HepG2 (cell line): ENCODE measurements around the gene SPRTN. TPM values are rescaled to one million over a fixed set of nuclear protein-coding genes. Genes with fewer than 3 reads are reported as not detected.

Experiments
- ATAC-seq: fragments of 200-7000 bp; cut with Tn5 transposase; 3 replicates; pipeline ENCODE4 v1.9.1; 2020; ENCODE audit warnings: mild to moderate bottlenecking, moderate library complexity
- BruUV-seq: library from RNA; stranded (reverse); fragments of 400-500 nt; replicated peaks from 2 replicates; lab custom pipeline; 2021; lab: Mats Ljungman, UMichigan
- CTCF ChIA-PET: fragments of 300-600 bp; formaldehyde crosslinking; extraction: SDS; loops from one replicate; lab custom pipeline; 2021; ENCODE audit warnings: low total read pairs, inconsistent platforms, low intra/inter-chr PET ratio; lab: Yijun Ruan, JAX
- POLR2A ChIA-PET: fragments of 350-600 bp; sonication (Branson Sonifier 250); formaldehyde crosslinking; loops from one replicate; lab custom pipeline; 2020; ENCODE audit warnings: antibody characterized with exemption, inconsistent platforms; lab: Yijun Ruan, JAX
- DNase-seq: peaks from one replicate; pipeline ENCODE4 v3.0.0-alpha.2; 2015; ENCODE audit warnings: low spot score
- FAIRE-seq: peaks from 3 replicates; lab custom pipeline; 2011; peaks lifted over from hg19 to GRCh38; lab: Jason Lieb, UNC
- H2AFZ ChIP-seq: one replicate; pipeline ENCODE4 v1.6.1; 2011; ENCODE audit warnings: low read length, inconsistent platforms
- H3K27ac ChIP-seq: fragments of 300-600 bp; 3 replicates; pipeline ENCODE4 v1.8.0; 2011; ENCODE audit warnings: mixed run types, mild to moderate bottlenecking, mixed read lengths, low read length, inconsistent platforms; ENCODE audit not compliant: insufficient read depth; ENCODE audit errors: extremely low read length
- H3K27me3 ChIP-seq, 2 experiments: fragments of 200-600 bp in 1 of 2; 2 replicates in 1 of 2; 3 replicates in 1 of 2; pipeline versions ENCODE4 v1.6.0 to v1.8.0; 2011; ENCODE audit warnings: low read length in 2 of 2, mild to moderate bottlenecking in 2 of 2, moderate library complexity in 2 of 2, inconsistent platforms in 1 of 2; ENCODE audit not compliant: insufficient read depth in 2 of 2, control insufficient read depth in 1 of 2
- H3K36me3 ChIP-seq, 2 experiments: fragments of 200-600 bp in 1 of 2; replicated peaks in 1 of 2; 2 replicates in 1 of 2; 3 replicates in 1 of 2; pipeline versions ENCODE4 v1.5.1 to v1.8.0; 2011; ENCODE audit warnings: low read length in 2 of 2, inconsistent platforms in 1 of 2; ENCODE audit not compliant: insufficient read depth in 2 of 2, control insufficient read depth in 1 of 2
- H3K4me1 ChIP-seq: 2 replicates; pipeline ENCODE4 v1.5.1; 2012; ENCODE audit warnings: low read length, inconsistent platforms; ENCODE audit not compliant: insufficient read depth
- H3K4me2 ChIP-seq: 2 replicates; pipeline ENCODE4 v1.6.0; 2011; ENCODE audit warnings: low read depth, low read length, inconsistent platforms
- H3K4me3 ChIP-seq, 3 experiments: fragments of 200-600 bp in 1 of 3; sonication (generic), shearing (Covaris generic) in 1 of 3; replicated peaks in 1 of 3; 2 replicates each; pipeline ENCODE4 v1.5.1; 2011 to 2016; ENCODE audit warnings: low read length in 3 of 3, inconsistent platforms in 2 of 3, low read depth in 2 of 3, mild to moderate bottlenecking in 2 of 3, control low read depth in 1 of 3, mixed read lengths in 1 of 3; ENCODE audit not compliant: insufficient read depth in 1 of 3
- H3K79me2 ChIP-seq: one replicate; pipeline ENCODE4 v1.6.1; 2011; ENCODE audit warnings: low read length, inconsistent platforms; ENCODE audit not compliant: insufficient read depth
- H3K9ac ChIP-seq: 2 replicates; pipeline ENCODE4 v1.6.0; 2011; ENCODE audit warnings: mild to moderate bottlenecking, low read depth, low read length, inconsistent platforms; ENCODE audit not compliant: insufficient read depth
- H3K9me3 ChIP-seq: 2 replicates; pipeline ENCODE4 v1.5.1; 2012; ENCODE audit warnings: mild to moderate bottlenecking, low read length
- H4K20me1 ChIP-seq: 2 replicates; pipeline ENCODE4 v1.6.0; 2011; ENCODE audit warnings: inconsistent platforms, mild to moderate bottlenecking, low read length, moderate library complexity; ENCODE audit not compliant: insufficient read depth
- CCAR2 ChIP-seq: fragments of 200-400 bp; formaldehyde crosslinking; optimal IDR thresholded peaks from 2 replicates; pipeline ENCODE3; 2018; ENCODE audit warnings: low read depth, mild to moderate bottlenecking, low read length, moderate library complexity
- ELF3 ChIP-seq: IDR thresholded peaks from 2 replicates; pipeline ENCODE4 v1.6.1; 2016; ENCODE audit warnings: missing genetic modification reagents, missing compliant biosample characterization
- FOXA3 ChIP-seq: IDR thresholded peaks from 2 replicates; pipeline ENCODE4 v1.6.1; 2016; ENCODE audit warnings: missing genetic modification reagents, missing compliant biosample characterization
- GATAD2A ChIP-seq: IDR thresholded peaks from 2 replicates; pipeline ENCODE4 v1.6.1; 2016
- RFX1 ChIP-seq: fragments of 450-650 bp; IDR thresholded peaks from 2 replicates; pipeline ENCODE4 v1.6.1; 2017
- SALL1 ChIP-seq: sonication (generic); formaldehyde crosslinking; IDR thresholded peaks from 2 replicates; pipeline ENCODE4 v1.8.0; 2022; ENCODE audit warnings: mild to moderate bottlenecking, missing genetic modification reagents
- SOX5 ChIP-seq: IDR thresholded peaks from 2 replicates; pipeline ENCODE4 v1.6.1; 2016; ENCODE audit warnings: borderline replicate concordance
- TEAD3 ChIP-seq: optimal IDR thresholded peaks from 2 replicates; pipeline ENCODE3; 2016; ENCODE audit warnings: borderline replicate concordance
- ZKSCAN8 ChIP-seq: IDR thresholded peaks from 2 replicates; pipeline ENCODE4 v1.6.1; 2016; ENCODE audit warnings: borderline replicate concordance, missing genetic modification reagents, missing compliant biosample characterization
- WGBS: methylation state at CpG from one replicate; pipeline ENCODE4 v1.1.6; 2017; ENCODE audit warnings: low lambda C conversion rate; 5-methylcytosine and 5-hydroxymethylcytosine counted together
- in situ Hi-C: cut with HindIII; loops from 2 replicates; pipeline ENCODE4 v1.10.0; 2017; ENCODE audit warnings: low pct_unique_long_range_greater_than_20kb; ENCODE audit not compliant: extremely low pct_ligation_motif_present
- intact Hi-C: fragments of 100-400 bp; cut with micrococcal nuclease; formaldehyde crosslinking; loops from one replicate; pipeline ENCODE4 v1.10.0; 2022; ENCODE audit not compliant: unreplicated experiment
- polyA plus RNA-seq, 8 experiments: library from polyadenylated mRNA; depleted of rRNA in 3 of 8; stranded (reverse) in 7 of 8; unstranded in 1 of 8; fragments of >200 nt; fragmentation: Illumina TruSeq in 4 of 8; extraction: Trizol in 4 of 8; gene quantifications; 2 replicates each; pipeline versions ENCODE4 v1.2.1 to v1.2.3, GENCODE V29; 2011 to 2016; ENCODE audit warnings: low read depth in 4 of 8, missing spikeins in 1 of 8, mixed read lengths in 1 of 8; ENCODE audit not compliant: insufficient read depth in 1 of 8
- total RNA-seq, 5 experiments: library from RNA; depleted of rRNA; stranded (reverse); fragments of >200 nt; fragmentation: Illumina TruSeq; extraction: Trizol; gene quantifications; 2 replicates each; pipeline ENCODE4 v1.2.3, GENCODE V29; 2016; ENCODE audit warnings: low read depth in 1 of 5
- TF ChIP-seq, protein P1 (sequence below): IDR thresholded peaks from 2 replicates; pipeline ENCODE4 v1.6.1; 2016
- TF ChIP-seq, protein P2 (sequence below): sonication (generic); formaldehyde crosslinking; IDR thresholded peaks from 2 replicates; pipeline ENCODE4 v1.5.1; 2020; ENCODE audit warnings: mild to moderate bottlenecking, missing genetic modification reagents, borderline replicate concordance
- TF ChIP-seq, protein P3 (sequence below): IDR thresholded peaks from 2 replicates; pipeline ENCODE4 v1.4.0; 2020; ENCODE audit warnings: mild to moderate bottlenecking, missing genetic modification reagents

Gene SPRTN
- total and polyA plus RNA-seq, 2 of the 13 experiments (the other 11 are each of a cell fraction or from before 2014, with no cell fraction given) = 4.2 to 15.2 TPM

GRCh38 chr1:231384696-231385415 is 46.8 kb downstream of the SPRTN start (continued):
- TF ChIP-seq CCAR2 (no peak), RFX1 (no peak)
- TF ChIP-seq, protein P1, sequence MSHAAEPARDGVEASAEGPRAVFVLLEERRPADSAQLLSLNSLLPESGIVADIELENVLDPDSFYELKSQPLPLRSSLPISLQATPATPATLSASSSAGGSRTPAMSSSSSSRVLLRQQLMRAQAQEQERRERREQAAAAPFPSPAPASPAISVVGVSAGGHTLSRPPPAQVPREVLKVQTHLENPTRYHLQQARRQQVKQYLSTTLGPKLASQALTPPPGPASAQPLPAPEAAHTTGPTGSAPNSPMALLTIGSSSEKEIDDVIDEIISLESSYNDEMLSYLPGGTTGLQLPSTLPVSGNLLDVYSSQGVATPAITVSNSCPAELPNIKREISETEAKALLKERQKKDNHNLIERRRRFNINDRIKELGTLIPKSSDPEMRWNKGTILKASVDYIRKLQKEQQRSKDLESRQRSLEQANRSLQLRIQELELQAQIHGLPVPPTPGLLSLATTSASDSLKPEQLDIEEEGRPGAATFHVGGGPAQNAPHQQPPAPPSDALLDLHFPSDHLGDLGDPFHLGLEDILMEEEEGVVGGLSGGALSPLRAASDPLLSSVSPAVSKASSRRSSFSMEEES (CRISPR knock-in tag) = no peak

GRCh38 chr1:231385416-231385748 is 47.3 kb downstream of the SPRTN start:
- Histone ChIP-seq H4K20me1 (peaks cover 77% of the 10 kb centered on the region), H3K9me3 (no peaks in the 10 kb centered on the region), H3K4me2 (peak overlapping the region; percentile 5), H3K4me3 (no peak overlapping the region), H3K36me3 (peaks cover 3 to 24% of the 10 kb centered on the region in 2 experiments), H3K79me2 (peaks cover 95% of the 10 kb centered on the region), H2AFZ (no peak overlapping the region), H3K9ac (no peak overlapping the region), H3K27ac (peak overlapping the region; percentile 0), H3K4me1 (peaks cover 65% of the 10 kb centered on the region), H3K27me3 (no peaks in the 10 kb centered on the region)
- intact Hi-C loops (no loop called here), in situ Hi-C loops (no loop called here)
- ATAC-seq (peak; percentile 71), FAIRE-seq (peak; percentile 37), DNase-seq (peak; percentile 43)
- BruUV-seq = no TSS peak
- ChIA-PET POLR2A (interaction anchor here (0.6 to 1.6 kb wide), 2 partner anchors 143 to 146 kb away, joined by 3 read pairs; partner anchors contain the start of gene TSNAX), CTCF (no interaction called here)
- WGBS = 43% methylated on average over 2 of the region's 2 CpGs
- TF ChIP-seq GATAD2A (CRISPR knock-in tag) (0 out of 2 replicates have a peak, but pooled peaks have one; percentile 21), SOX5 (CRISPR knock-in tag) (0 out of 2 replicates have a peak, but pooled peaks have one; percentile 18), ZKSCAN8 (CRISPR knock-in tag) (no peak), FOXA3 (CRISPR knock-in tag) (peak; percentile 53; the same call in 1 of the 2 replicates), TEAD3 (CRISPR knock-in tag) (peak; percentile 91), SALL1 (CRISPR knock-in tag) (peak; percentile 44; the same call in 1 of the 2 replicates), ELF3 (CRISPR knock-in tag) (peak; percentile 56; the same call in 1 of the 2 replicates)
- TF ChIP-seq, protein P2, sequence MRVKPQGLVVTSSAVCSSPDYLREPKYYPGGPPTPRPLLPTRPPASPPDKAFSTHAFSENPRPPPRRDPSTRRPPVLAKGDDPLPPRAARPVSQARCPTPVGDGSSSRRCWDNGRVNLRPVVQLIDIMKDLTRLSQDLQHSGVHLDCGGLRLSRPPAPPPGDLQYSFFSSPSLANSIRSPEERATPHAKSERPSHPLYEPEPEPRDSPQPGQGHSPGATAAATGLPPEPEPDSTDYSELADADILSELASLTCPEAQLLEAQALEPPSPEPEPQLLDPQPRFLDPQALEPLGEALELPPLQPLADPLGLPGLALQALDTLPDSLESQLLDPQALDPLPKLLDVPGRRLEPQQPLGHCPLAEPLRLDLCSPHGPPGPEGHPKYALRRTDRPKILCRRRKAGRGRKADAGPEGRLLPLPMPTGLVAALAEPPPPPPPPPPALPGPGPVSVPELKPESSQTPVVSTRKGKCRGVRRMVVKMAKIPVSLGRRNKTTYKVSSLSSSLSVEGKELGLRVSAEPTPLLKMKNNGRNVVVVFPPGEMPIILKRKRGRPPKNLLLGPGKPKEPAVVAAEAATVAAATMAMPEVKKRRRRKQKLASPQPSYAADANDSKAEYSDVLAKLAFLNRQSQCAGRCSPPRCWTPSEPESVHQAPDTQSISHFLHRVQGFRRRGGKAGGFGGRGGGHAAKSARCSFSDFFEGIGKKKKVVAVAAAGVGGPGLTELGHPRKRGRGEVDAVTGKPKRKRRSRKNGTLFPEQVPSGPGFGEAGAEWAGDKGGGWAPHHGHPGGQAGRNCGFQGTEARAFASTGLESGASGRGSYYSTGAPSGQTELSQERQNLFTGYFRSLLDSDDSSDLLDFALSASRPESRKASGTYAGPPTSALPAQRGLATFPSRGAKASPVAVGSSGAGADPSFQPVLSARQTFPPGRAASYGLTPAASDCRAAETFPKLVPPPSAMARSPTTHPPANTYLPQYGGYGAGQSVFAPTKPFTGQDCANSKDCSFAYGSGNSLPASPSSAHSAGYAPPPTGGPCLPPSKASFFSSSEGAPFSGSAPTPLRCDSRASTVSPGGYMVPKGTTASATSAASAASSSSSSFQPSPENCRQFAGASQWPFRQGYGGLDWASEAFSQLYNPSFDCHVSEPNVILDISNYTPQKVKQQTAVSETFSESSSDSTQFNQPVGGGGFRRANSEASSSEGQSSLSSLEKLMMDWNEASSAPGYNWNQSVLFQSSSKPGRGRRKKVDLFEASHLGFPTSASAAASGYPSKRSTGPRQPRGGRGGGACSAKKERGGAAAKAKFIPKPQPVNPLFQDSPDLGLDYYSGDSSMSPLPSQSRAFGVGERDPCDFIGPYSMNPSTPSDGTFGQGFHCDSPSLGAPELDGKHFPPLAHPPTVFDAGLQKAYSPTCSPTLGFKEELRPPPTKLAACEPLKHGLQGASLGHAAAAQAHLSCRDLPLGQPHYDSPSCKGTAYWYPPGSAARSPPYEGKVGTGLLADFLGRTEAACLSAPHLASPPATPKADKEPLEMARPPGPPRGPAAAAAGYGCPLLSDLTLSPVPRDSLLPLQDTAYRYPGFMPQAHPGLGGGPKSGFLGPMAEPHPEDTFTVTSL (CRISPR knock-in tag) = no peak
- TF ChIP-seq, protein P3, sequence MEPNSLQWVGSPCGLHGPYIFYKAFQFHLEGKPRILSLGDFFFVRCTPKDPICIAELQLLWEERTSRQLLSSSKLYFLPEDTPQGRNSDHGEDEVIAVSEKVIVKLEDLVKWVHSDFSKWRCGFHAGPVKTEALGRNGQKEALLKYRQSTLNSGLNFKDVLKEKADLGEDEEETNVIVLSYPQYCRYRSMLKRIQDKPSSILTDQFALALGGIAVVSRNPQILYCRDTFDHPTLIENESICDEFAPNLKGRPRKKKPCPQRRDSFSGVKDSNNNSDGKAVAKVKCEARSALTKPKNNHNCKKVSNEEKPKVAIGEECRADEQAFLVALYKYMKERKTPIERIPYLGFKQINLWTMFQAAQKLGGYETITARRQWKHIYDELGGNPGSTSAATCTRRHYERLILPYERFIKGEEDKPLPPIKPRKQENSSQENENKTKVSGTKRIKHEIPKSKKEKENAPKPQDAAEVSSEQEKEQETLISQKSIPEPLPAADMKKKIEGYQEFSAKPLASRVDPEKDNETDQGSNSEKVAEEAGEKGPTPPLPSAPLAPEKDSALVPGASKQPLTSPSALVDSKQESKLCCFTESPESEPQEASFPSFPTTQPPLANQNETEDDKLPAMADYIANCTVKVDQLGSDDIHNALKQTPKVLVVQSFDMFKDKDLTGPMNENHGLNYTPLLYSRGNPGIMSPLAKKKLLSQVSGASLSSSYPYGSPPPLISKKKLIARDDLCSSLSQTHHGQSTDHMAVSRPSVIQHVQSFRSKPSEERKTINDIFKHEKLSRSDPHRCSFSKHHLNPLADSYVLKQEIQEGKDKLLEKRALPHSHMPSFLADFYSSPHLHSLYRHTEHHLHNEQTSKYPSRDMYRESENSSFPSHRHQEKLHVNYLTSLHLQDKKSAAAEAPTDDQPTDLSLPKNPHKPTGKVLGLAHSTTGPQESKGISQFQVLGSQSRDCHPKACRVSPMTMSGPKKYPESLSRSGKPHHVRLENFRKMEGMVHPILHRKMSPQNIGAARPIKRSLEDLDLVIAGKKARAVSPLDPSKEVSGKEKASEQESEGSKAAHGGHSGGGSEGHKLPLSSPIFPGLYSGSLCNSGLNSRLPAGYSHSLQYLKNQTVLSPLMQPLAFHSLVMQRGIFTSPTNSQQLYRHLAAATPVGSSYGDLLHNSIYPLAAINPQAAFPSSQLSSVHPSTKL = 0 out of 2 replicates have a peak, but pooled peaks have one; percentile 17
